Gastrocnemius medialis (tissue), 4 donors: Measurements from ENCODE around the gene RNASE3. TPM values are rescaled to one million over a fixed set of nuclear protein-coding genes. Genes with fewer than 3 reads are reported as not detected.

Experiments
- ATAC-seq, 2 donors: fragments of 150-250 bp; one replicate each; pipeline ENCODE4 v1.9.1; 2016
- DNase-seq, 2 donors: peaks; one replicate each; pipeline ENCODE4 v3.0.0-alpha.2; 2019
- H3K27ac ChIP-seq, 4 donors: fragments of 200-600 bp; sonication (generic); 1 replicate in 1 of 4; 2 replicates in 3 of 4; pipeline ENCODE4 v1.5.1; 2016 to 2018; ENCODE audit warnings: mild to moderate bottlenecking in 2 of 4, moderate library complexity in 1 of 4
- H3K27me3 ChIP-seq, 3 donors: fragments of 200-600 bp; sonication (generic) in 2 of 3; 1 replicate in 1 of 3; 2 replicates in 2 of 3; pipeline versions ENCODE4 v1.5.1 to v1.6.0; 2016 to 2019; ENCODE audit warnings: mild to moderate bottlenecking in 1 of 3, moderate library complexity in 1 of 3
- H3K36me3 ChIP-seq, 2 donors: fragments of 200-600 bp; sonication (generic) in 1 of 2; one replicate each; pipeline ENCODE4 v1.5.1; 2017 to 2018
- H3K4me1 ChIP-seq, 2 donors: fragments of 200-600 bp; sonication (generic) in 1 of 2; one replicate each; pipeline ENCODE4 v1.5.1; 2016 to 2017; ENCODE audit warnings: mild to moderate bottlenecking in 2 of 2
- H3K4me3 ChIP-seq, 4 donors: fragments of 200-600 bp; sonication (generic) in 3 of 4; 1 replicate in 1 of 4; 2 replicates in 3 of 4; pipeline ENCODE4 v1.5.1; 2016 to 2019; ENCODE audit warnings: mild to moderate bottlenecking in 2 of 4
- H3K9me3 ChIP-seq, 3 donors: fragments of 200-600 bp; sonication (generic) in 2 of 3; 1 replicate in 1 of 3; 2 replicates in 2 of 3; pipeline ENCODE4 v1.5.1; 2016 to 2019
- CTCF ChIP-seq, 5 experiments: fragments of 450-650 bp in 3 of 5; fragments of 200-600 bp in 2 of 5; sonication (generic) in 2 of 5; IDR thresholded peaks in 4 of 5; conservative IDR thresholded peaks in 1 of 5; 1 replicate in 4 of 5; 2 replicates in 1 of 5; pipeline ENCODE4 v1.5.1; 2016 to 2019; ENCODE audit warnings: antibody characterized with exemption in 5 of 5, mild to moderate bottlenecking in 3 of 5, moderate library complexity in 3 of 5
- POLR2A ChIP-seq, 2 donors: fragments of 450-650 bp; IDR thresholded peaks; one replicate each; pipeline ENCODE4 v1.6.1; 2017; ENCODE audit warnings: antibody characterized with exemption in 2 of 2, mild to moderate bottlenecking in 2 of 2, moderate library complexity in 2 of 2
- in situ Hi-C, 4 donors: fragments of 200-750 bp; cut with MboI; loops; one replicate each; pipeline versions ENCODE4 v1.15.0 to v1.8.0; 2017; ENCODE audit warnings: low sequenced_read_pairs in 4 of 4
- intact Hi-C: fragments of 100-400 bp; cut with DNase I; formaldehyde crosslinking; loops from one replicate; pipeline ENCODE4 v1.15.1; 2023; ENCODE audit warnings: low total_unique reads
- total RNA-seq, 4 donors: library from RNA; depleted of rRNA; stranded (reverse); fragments of >200 nt; gene quantifications; one replicate each; pipeline versions ENCODE4 v1.1.0 to v1.2.3, GENCODE V29; 2016

Gene RNASE3
- total RNA-seq, 4 donors from 2014 or later = not detected

- intact Hi-C loops = loop anchor here (1.0 to 5.0 kb wide), 2 partner anchors 158 to 252 kb away; no protein-coding TSS in a partner anchor
- peak; percentile 80 to 88 for ATAC-seq
Measured at GRCh38 chr14:20855652-20856291, 35.4 kb upstream of the RNASE3 start.

DNA sequence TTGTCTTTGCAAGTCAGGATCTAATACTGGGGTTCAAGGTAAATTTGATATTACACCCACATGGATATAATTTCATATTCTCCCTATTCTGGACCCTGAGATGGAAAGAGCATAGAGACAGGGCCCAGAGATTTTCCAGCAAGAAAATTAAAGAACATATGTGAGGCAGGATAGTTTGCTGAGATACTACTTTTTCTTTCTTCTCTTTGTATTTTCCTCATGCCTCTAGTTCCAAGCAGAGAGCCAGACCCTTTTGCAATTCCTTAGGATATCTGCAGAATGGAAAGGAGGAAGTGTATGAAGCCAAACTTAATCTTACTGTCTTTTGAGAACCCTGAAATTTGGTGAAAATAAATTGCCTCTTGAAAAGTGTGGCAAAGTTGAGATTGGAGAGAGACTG is 34.0 kb upstream of the RNASE3 start:
- H3K4me3 ChIP-seq = no peak overlapping the region
- TF ChIP-seq POLR2A (IDR thresholded peaks at IDR 0.05) (no peak), CTCF (IDR thresholded peaks at IDR 0.05 in 4 of 5, conservative IDR thresholded peaks at IDR 0.05 in 1 of 5) (no peak)
- no peaks in the 10 kb centered on the region for H3K27me3 ChIP-seq
- H3K4me1 ChIP-seq = peaks cover 0 to 4% of the 10 kb centered on the region in 2 donors
- in situ Hi-C loops (loop anchor here (5.0 to 25.0 kb wide), 7 partner anchors 105 to 255 kb away; partner anchors contain the start of genes TMEM253 (in 4 of the 4) and RNASE2 (in 1 of the 4)), intact Hi-C loops (loop anchor here (1.0 to 5.0 kb wide), 2 partner anchors 114 to 250 kb away; no protein-coding TSS in a partner anchor)
- no peak overlapping the region for H3K27ac ChIP-seq
- no peaks in the 10 kb centered on the region for H3K36me3 ChIP-seq
- no peaks in the 10 kb centered on the region for H3K9me3 ChIP-seq
- DNase-seq = no peak
- no peak for ATAC-seq

More at GRCh38 chr14:20855652-20856291, 35.4 kb upstream of the RNASE3 start:
- no peak for TF ChIP-seq POLR2A (IDR thresholded peaks at IDR 0.05)
- TF ChIP-seq CTCF (IDR thresholded peaks at IDR 0.05 in 4 of 5, conservative IDR thresholded peaks at IDR 0.05 in 1 of 5) = peak; percentile 28 to 67 (median 55)
- no peaks in the 10 kb centered on the region for H3K36me3 ChIP-seq
- H3K27ac ChIP-seq = no peak overlapping the region
- H3K4me3 ChIP-seq = no peak overlapping the region
- peak in 1 of 2 donors; percentile 36 for DNase-seq
- H3K4me1 ChIP-seq = peaks cover 0 to 4% of the 10 kb centered on the region in 2 donors
- no peaks in the 10 kb centered on the region for H3K27me3 ChIP-seq
- in situ Hi-C loops = loop anchor here (5.0 to 25.0 kb wide), 7 partner anchors 107 to 257 kb away; partner anchors contain the start of genes TMEM253 (in 4 of the 4) and RNASE2 (in 1 of the 4)
- no peaks in the 10 kb centered on the region for H3K9me3 ChIP-seq

- Histone ChIP-seq H3K4me3 (no peak overlapping the region), H3K9me3 (no peaks in the 10 kb centered on the region), H3K27me3 (no peaks in the 10 kb centered on the region), H3K36me3 (no peaks in the 10 kb centered on the region), H3K4me1 (peaks cover 0 to 4% of the 10 kb centered on the region in 2 donors), H3K27ac (no peak overlapping the region)
- TF ChIP-seq POLR2A (IDR thresholded peaks at IDR 0.05) (no peak), CTCF (IDR thresholded peaks at IDR 0.05 in 4 of 5, conservative IDR thresholded peaks at IDR 0.05 in 1 of 5) (peak; percentile 76 to 94 (median 83))
- ATAC-seq = peak in 1 of 2 donors; percentile 75
- in situ Hi-C loops = loop anchor here (5.0 to 25.0 kb wide), 7 partner anchors 105 to 255 kb away; partner anchors contain the start of genes TMEM253 (in 4 of the 4) and RNASE2 (in 1 of the 4)
- peak; percentile 30 to 35 for DNase-seq
- intact Hi-C loops = loop anchor here (1.0 to 5.0 kb wide), 2 partner anchors 114 to 250 kb away; no protein-coding TSS in a partner anchor
Measured at GRCh38 chr14:20857630-20858261, 33.4 kb upstream of the RNASE3 start.

DNA sequence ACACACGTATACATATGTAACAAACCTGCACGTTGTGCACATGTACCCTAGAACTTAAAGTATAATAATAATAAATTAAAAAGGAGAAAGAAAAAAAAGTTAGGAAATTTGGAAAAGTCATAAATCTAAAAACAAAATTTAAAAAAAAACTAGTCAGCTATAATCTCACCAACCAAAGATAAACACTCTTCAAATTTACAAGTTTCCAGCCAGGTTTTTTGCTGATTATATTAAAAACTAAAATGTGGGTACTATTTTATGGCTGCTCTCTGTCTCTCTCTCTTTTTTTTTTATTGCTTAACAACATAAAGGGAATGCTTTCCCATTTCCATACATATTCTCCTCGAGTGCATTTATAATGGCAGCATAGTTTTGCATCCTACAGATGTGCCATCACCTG is 25.0 kb upstream of the RNASE3 start:
- no peak for ATAC-seq
- Histone ChIP-seq H3K4me3 (no peak overlapping the region), H3K36me3 (no peaks in the 10 kb centered on the region), H3K27me3 (no peaks in the 10 kb centered on the region), H3K9me3 (no peaks in the 10 kb centered on the region), H3K27ac (no peak overlapping the region), H3K4me1 (no peaks in the 10 kb centered on the region)
- DNase-seq = no peak
- no peak for TF ChIP-seq CTCF (IDR thresholded peaks at IDR 0.05 in 4 of 5, conservative IDR thresholded peaks at IDR 0.05 in 1 of 5)
- no peak for TF ChIP-seq POLR2A (IDR thresholded peaks at IDR 0.05)
- intact Hi-C loops = no loop called here
- in situ Hi-C loops = loop anchor here in 3 of 4 donors (25.0 kb wide), 2 partner anchors 96 to 246 kb away; partner anchors contain the start of genes TMEM253 (in 3 of the 3) and RNASE2 (in 1 of the 3)
